BLaER1 (cell line): Measurements from ENCODE around the gene LRRC15.
A peak's percentile ranks its signal among the peaks of the same experiment; 100 is the strongest.

Experiments used
- H3K27ac ChIP-seq: shearing (Covaris generic); formaldehyde crosslinking; 2 replicates; pipeline ENCODE4 v1.8.1; 2022
- H3K27me3 ChIP-seq: shearing (Covaris generic); formaldehyde crosslinking; 2 replicates; pipeline ENCODE4 v1.8.1; 2022
- H3K36me3 ChIP-seq: shearing (Covaris generic); formaldehyde crosslinking; 2 replicates; pipeline ENCODE4 v1.8.1; 2022
- H3K4me1 ChIP-seq: shearing (Covaris generic); formaldehyde crosslinking; 2 replicates; pipeline ENCODE4 v1.8.1; 2022
- H3K4me2 ChIP-seq: shearing (Covaris generic); formaldehyde crosslinking; 2 replicates; pipeline ENCODE4 v1.8.1; 2022
- H3K4me3 ChIP-seq: shearing (Covaris generic); formaldehyde crosslinking; 2 replicates; pipeline ENCODE4 v1.8.1; 2022
- H3K9ac ChIP-seq: shearing (Covaris generic); formaldehyde crosslinking; 2 replicates; pipeline ENCODE4 v1.8.1; 2022
- H3K9me3 ChIP-seq: shearing (Covaris generic); formaldehyde crosslinking; 2 replicates; pipeline ENCODE4 v1.8.1; 2022
- H4K20me1 ChIP-seq: shearing (Covaris generic); formaldehyde crosslinking; 2 replicates; pipeline ENCODE4 v1.8.1; 2022
- Cebpa-rat ChIP-seq: shearing (Covaris generic); IDR thresholded peaks from 2 replicates; pipeline ENCODE4 v1.8.1; 2022

The LRRC15 gene

DNA sequence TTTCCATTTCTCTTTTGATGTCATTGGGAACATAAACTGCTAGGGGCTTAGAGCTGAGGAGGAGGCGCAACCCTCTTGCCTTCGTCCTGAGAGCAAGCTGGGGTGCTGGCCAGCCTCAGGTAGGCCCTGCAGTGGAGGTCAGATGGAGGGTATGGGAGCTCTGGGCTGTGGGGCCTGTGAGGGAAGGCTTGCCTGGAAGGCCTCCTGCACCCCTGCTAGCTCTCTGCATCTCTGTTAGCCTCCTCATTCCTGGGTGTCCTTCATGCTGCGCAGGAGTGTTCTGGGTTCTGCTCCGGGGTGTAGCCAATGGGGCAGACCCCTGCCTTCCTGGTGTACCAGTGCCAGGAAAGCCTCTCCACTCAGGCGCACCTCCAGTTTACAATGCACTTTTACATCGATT is 17.7 kb upstream of the LRRC15 start:
- H3K4me1 ChIP-seq = peaks cover 12% of the 10 kb centered on the region
- no peaks in the 10 kb centered on the region for H4K20me1 ChIP-seq
- H3K4me2 ChIP-seq = no peak overlapping the region
- no peak overlapping the region for H3K9ac ChIP-seq
- no peak overlapping the region for H3K4me3 ChIP-seq
- no peaks in the 10 kb centered on the region for H3K36me3 ChIP-seq
- H3K9me3 ChIP-seq = peaks cover 61% of the 10 kb centered on the region
- no peaks in the 10 kb centered on the region for H3K27me3 ChIP-seq
- H3K27ac ChIP-seq = no peak overlapping the region
- TF ChIP-seq Cebpa-rat = no peak

DNA sequence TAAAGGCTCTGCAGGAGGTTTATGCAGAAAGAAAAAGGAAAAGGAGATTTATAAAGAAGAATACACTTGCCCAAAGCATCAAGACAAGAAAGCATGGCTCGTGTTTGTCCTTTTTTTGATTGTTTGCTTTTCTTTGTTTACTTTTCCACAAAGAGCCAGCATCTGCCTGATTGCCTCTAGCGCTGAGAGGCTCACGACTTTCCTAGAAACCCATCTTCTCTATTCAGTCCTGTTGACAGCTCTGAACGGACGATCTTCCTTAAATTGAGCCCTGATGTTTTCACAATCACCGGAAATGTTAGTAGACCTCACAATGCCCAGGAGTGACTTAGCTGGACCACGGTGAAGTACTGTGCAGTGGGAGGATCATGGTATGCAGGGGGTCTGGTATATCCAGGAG is 17.1 kb upstream of the LRRC15 start:
- no peaks in the 10 kb centered on the region for H4K20me1 ChIP-seq
- H3K4me2 ChIP-seq = no peak overlapping the region
- no peak overlapping the region for H3K27ac ChIP-seq
- H3K27me3 ChIP-seq = no peaks in the 10 kb centered on the region
- no peaks in the 10 kb centered on the region for H3K36me3 ChIP-seq
- no peak overlapping the region for H3K4me3 ChIP-seq
- H3K4me1 ChIP-seq = peaks cover 13% of the 10 kb centered on the region
- H3K9me3 ChIP-seq = peaks cover 55% of the 10 kb centered on the region
- no peak overlapping the region for H3K9ac ChIP-seq
- no peak for TF ChIP-seq Cebpa-rat

DNA sequence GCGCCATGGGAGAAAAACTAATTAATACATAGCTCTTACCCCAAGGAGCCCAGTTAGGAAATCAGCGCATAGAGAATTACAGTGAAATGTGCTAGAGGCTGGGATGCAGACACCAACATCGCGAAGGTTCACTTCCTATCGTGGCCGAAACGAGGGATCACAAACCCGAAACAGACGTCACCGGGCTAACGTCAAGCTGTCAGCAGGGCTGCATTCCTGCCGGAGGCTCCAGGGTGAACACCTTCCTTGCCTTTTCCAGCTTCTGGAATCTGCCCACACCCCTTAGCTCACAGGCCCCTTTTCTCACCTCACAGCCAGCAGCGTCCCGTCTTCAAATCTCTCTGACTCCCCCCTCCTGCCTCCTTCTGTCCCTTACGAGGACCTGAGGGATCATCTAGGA is 16.5 kb upstream of the LRRC15 start:
- Histone ChIP-seq H3K27ac (no peak overlapping the region), H3K9ac (no peak overlapping the region), H4K20me1 (no peaks in the 10 kb centered on the region), H3K4me2 (no peak overlapping the region), H3K9me3 (peaks cover 49% of the 10 kb centered on the region), H3K4me3 (no peak overlapping the region), H3K4me1 (peaks cover 13% of the 10 kb centered on the region), H3K27me3 (no peaks in the 10 kb centered on the region), H3K36me3 (no peaks in the 10 kb centered on the region)
- no peak for TF ChIP-seq Cebpa-rat

DNA sequence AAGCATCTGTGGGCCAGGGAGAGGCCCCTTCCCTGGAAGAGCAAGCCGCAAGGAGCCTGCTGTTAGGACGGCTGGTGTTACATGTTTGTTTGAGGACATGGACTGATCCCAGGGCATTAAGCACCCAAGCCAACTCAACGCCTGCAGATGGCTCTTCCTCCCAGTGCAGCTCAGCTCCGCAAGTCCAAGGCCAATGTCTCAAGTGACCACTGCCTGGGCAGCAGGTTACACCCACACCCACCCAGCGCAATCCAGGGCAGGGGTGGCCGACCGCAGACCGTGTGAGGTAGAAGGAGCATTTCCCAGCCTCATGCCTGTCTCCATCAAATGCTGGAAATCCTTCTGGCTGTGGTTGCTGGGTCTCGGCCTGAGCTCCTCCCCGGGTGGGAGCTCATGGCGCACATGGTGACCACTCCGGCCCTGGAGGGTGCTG is 15.0 kb upstream of the LRRC15 start:
- Histone ChIP-seq H3K36me3 (no peaks in the 10 kb centered on the region), H3K4me3 (no peak overlapping the region), H3K9me3 (peaks cover 35% of the 10 kb centered on the region), H3K4me2 (no peak overlapping the region), H3K27me3 (no peaks in the 10 kb centered on the region), H3K9ac (no peak overlapping the region), H3K27ac (no peak overlapping the region), H4K20me1 (no peaks in the 10 kb centered on the region), H3K4me1 (peaks cover 13% of the 10 kb centered on the region)
- TF ChIP-seq Cebpa-rat = no peak

DNA sequence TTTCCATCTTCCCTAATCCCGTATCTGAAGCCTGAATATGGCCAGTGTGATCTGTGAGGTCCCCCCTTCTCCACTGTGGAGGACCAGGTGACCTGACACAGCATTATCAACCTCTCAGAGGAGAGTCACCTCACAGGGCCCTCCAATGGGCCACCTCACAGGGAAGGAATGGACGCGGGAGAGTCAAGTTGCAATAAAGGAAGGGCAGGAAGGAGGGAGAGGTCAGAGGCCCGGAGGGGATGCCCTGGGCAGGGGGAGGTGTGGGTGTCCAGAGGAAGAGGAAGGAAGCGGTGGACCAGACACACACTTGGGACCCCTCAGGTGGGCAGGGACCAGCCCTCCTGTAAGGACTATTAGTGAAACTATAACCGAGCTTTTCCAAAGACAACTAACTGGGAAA is 14.6 kb upstream of the LRRC15 start:
- no peaks in the 10 kb centered on the region for H3K36me3 ChIP-seq
- TF ChIP-seq Cebpa-rat = no peak
- H3K9me3 ChIP-seq = peaks cover 31% of the 10 kb centered on the region
- H4K20me1 ChIP-seq = no peaks in the 10 kb centered on the region
- H3K4me2 ChIP-seq = no peak overlapping the region
- no peaks in the 10 kb centered on the region for H3K27me3 ChIP-seq
- H3K4me3 ChIP-seq = no peak overlapping the region
- no peak overlapping the region for H3K9ac ChIP-seq
- H3K27ac ChIP-seq = no peak overlapping the region
- H3K4me1 ChIP-seq = peaks cover 13% of the 10 kb centered on the region

DNA sequence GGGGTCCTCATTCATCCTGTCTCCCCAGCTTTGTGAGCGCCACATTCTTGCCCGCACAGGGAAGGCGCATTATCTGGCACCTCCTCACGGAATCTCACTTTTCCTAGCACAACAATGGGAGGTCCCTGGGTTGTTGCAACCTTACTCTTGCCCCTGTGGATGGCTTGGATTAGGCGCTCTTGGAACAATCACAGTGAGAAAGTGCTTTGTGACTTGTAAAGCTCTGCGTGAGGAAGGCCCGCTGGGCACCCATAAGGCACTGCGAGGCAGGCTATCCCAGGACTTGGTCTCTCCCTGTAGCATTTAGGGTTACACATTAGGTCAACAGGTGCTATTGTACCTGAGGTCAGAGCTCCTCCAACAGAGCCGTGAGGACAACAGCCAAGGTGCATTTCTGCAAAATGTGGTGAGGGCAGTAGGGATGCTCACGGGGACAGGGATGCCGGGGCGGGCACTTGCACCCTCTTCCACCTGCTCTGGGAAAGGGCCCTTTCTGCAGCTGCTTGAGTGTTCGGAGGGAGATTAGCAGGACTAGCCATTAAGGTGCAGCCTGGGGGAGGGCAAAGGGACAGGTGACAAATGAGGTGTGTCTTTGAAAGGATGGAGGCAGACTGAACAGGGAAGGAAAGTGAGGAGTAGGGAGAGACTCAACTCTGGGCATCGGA is 13.9 kb upstream of the LRRC15 start:
- H3K27me3 ChIP-seq = no peaks in the 10 kb centered on the region
- no peak overlapping the region for H3K4me3 ChIP-seq
- TF ChIP-seq Cebpa-rat = no peak
- peaks cover 13% of the 10 kb centered on the region for H3K4me1 ChIP-seq
- H3K4me2 ChIP-seq = peak overlapping the region; percentile 44
- H3K9ac ChIP-seq = no peak overlapping the region
- peak overlapping the region; percentile 12; the same call in 1 of the 2 replicates for H3K27ac ChIP-seq
- no peaks in the 10 kb centered on the region for H4K20me1 ChIP-seq
- H3K9me3 ChIP-seq = peaks cover 24% of the 10 kb centered on the region
- H3K36me3 ChIP-seq = no peaks in the 10 kb centered on the region

DNA sequence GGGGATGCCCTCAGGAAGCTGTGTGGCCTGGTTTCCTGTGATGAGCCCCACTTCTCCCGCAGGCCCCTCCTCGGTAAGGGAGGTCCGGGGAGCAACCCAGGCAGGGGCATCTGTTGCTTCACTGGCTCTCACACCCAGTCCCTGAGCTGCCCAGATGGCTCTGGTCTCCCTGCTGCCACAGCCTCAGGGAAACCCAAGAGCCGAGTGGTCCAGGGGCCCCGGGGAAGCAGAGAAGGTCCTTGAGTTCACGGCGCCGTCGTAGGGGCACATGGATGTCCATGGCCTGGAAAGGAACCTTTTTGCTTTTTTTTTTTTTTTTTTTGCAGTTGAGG is 13.3 kb upstream of the LRRC15 start:
- no peaks in the 10 kb centered on the region for H3K36me3 ChIP-seq
- H3K4me3 ChIP-seq = no peak overlapping the region
- H3K4me2 ChIP-seq = peak overlapping the region; percentile 44
- H3K27me3 ChIP-seq = no peaks in the 10 kb centered on the region
- H4K20me1 ChIP-seq = no peaks in the 10 kb centered on the region
- H3K9me3 ChIP-seq = peaks cover 18% of the 10 kb centered on the region
- H3K9ac ChIP-seq = no peak overlapping the region
- H3K27ac ChIP-seq = peak overlapping the region; percentile 12; the same call in 1 of the 2 replicates
- H3K4me1 ChIP-seq = peaks cover 13% of the 10 kb centered on the region
- no peak for TF ChIP-seq Cebpa-rat

DNA sequence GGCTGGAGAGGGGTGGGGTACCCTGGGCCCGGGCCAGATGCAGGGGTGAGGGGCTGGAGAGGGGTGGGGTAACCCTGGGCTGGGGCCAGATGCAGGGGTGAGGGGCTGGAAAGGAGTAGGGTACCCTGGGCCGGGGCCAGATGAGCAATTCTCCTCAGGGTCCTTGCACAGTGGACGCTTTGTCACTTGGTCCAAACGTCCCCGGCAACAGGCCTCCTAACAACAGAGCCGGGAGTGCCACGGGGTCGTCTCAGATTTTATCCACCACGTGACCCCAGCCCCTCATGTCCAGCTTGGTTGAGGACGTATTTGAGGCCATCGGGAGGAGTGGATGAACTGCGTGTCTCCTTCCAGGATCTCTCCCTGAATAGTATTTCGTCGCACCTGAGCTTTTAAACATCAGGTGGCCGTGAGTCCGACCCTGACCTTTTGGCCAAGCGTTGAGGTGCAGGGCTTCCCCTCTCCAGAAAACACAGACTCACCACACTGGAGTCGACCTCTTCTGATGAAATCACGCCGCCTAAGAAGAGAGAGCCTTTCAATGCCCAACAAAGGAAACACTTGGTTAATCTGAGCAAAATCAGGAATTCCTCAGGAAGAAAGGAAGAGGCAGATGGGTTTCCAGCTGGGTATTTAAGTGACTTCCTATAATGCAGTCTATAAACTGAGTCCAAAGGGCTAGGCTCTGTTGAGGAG is 12.8 kb upstream of the LRRC15 start:
- TF ChIP-seq Cebpa-rat = no peak
- Histone ChIP-seq H3K9ac (no peak overlapping the region), H3K9me3 (peaks cover 14% of the 10 kb centered on the region), H3K4me1 (peaks cover 16% of the 10 kb centered on the region), H3K27ac (0 out of 2 replicates have a peak overlapping the region, but pooled peaks have one; percentile 12), H3K27me3 (no peaks in the 10 kb centered on the region), H4K20me1 (no peaks in the 10 kb centered on the region), H3K36me3 (no peaks in the 10 kb centered on the region), H3K4me2 (peak overlapping the region; percentile 44), H3K4me3 (no peak overlapping the region)

DNA sequence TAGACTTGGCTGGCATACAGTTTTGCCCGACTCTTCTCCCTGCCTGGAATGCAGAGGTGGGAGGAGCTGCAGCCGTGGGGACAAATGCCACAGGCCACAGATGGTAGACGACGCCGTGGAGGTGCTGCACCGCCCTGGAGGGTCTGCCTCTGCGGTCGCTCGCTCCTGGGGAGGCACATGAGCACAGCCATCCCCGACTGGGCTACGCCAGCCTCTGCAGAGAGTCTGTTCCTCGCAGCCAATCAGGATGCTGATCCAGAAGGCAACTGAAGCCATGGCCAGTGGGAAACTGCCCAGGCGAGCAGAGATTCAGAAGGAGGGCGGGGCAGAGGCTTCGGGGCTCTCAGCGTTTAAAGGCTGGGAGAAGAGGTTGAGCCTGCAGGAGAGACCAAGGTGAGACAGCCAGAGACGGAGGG is 11.9 kb upstream of the LRRC15 start:
- no peak for TF ChIP-seq Cebpa-rat
- H3K27ac ChIP-seq = no peak overlapping the region
- H3K36me3 ChIP-seq = no peaks in the 10 kb centered on the region
- peaks cover 21% of the 10 kb centered on the region for H3K4me1 ChIP-seq
- H3K9me3 ChIP-seq = peaks cover 9% of the 10 kb centered on the region
- H3K4me2 ChIP-seq = no peak overlapping the region
- no peaks in the 10 kb centered on the region for H4K20me1 ChIP-seq
- H3K4me3 ChIP-seq = no peak overlapping the region
- no peaks in the 10 kb centered on the region for H3K27me3 ChIP-seq
- H3K9ac ChIP-seq = no peak overlapping the region

DNA sequence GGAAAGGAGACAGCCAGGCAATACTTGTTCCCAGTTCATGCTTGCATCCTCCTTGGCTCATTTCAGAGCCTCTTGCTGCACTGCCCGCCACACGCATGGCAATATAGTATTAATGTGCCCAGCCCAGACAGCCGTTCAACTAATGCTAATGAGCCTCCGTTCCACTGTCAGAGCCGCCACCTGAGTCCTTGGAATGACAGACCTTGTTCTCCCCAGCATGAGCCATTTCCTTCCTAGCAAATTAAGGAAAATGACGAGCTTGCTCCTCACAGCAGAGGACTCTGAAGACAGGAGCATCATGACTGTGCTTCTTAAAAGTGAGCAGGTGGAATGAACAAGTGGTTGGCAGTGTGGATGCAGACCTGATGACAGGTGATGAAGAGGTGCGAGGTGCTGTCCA is 10.8 kb upstream of the LRRC15 start:
- no peak overlapping the region for H3K9ac ChIP-seq
- H3K4me3 ChIP-seq = no peak overlapping the region
- TF ChIP-seq Cebpa-rat = no peak
- no peaks in the 10 kb centered on the region for H4K20me1 ChIP-seq
- peaks cover 21% of the 10 kb centered on the region for H3K4me1 ChIP-seq
- no peaks in the 10 kb centered on the region for H3K36me3 ChIP-seq
- H3K27me3 ChIP-seq = no peaks in the 10 kb centered on the region
- H3K4me2 ChIP-seq = no peak overlapping the region
- H3K9me3 ChIP-seq = no peaks in the 10 kb centered on the region; the same call in 1 of the 2 replicates
- H3K27ac ChIP-seq = no peak overlapping the region; the same call in 1 of the 2 replicates
